NT2/D1 (cell line): ENCODE measurements around the gene ARV1.
"Not testable (repeated sequence)": the region's sequence is repeated elsewhere in the genome, so short reads cannot be mapped to it uniquely, and the experiment has no call there.

ENCODE experiments used
- SUZ12 ChIP-seq: IDR thresholded peaks from 2 replicates; pipeline ENCODE4 v1.6.1; 2011; ENCODE audit not compliant: insufficient read length, insufficient read depth; ENCODE audit errors: extremely low read depth
- YY1 ChIP-seq: IDR thresholded peaks from 2 replicates; pipeline ENCODE4 v1.6.1; 2011; ENCODE audit not compliant: insufficient read length, insufficient read depth
- ZNF274 ChIP-seq: IDR thresholded peaks from 2 replicates; pipeline ENCODE4 v1.6.1; 2011; ENCODE audit warnings: mild to moderate bottlenecking, low read depth, low read length

- TF ChIP-seq ZNF274, SUZ12, YY1: not testable (repeated sequence)
Observed at GRCh38 chr1:231007535-231007934, 28.6 kb downstream of the ARV1 start.
